GM12878 (cell line): ENCODE measurements around the gene IMPACT. TPM values are rescaled to one million over a fixed set of nuclear protein-coding genes. Genes with fewer than 3 reads are reported as not detected.

Experiments
- ATAC-seq: fragments of 200-7000 bp; cut with Tn5 transposase; 3 replicates; pipeline ENCODE4 v1.9.1; 2020; ENCODE audit warnings: mild to moderate bottlenecking, moderate library complexity
- BruUV-seq: library from RNA; stranded (reverse); fragments of 400-500 nt; replicated peaks from 2 replicates; lab custom pipeline; 2021; lab: Mats Ljungman, UMichigan
- CTCF ChIA-PET: fragments of 300-600 bp; sonication (Branson Sonifier 250); formaldehyde crosslinking; extraction: SDS; loops from one replicate; lab custom pipeline; 2021; ENCODE audit warnings: inconsistent platforms; lab: Yijun Ruan, JAX
- POLR2A ChIA-PET: fragments of 350-600 bp; formaldehyde crosslinking; extraction: SDS; loops from one replicate; lab custom pipeline; 2021; ENCODE audit warnings: inconsistent platforms; lab: Charles Lee
- RAD21 ChIA-PET: fragments of 300-600 bp; sonication (Branson Sonifier 250); formaldehyde crosslinking; loops from one replicate; lab custom pipeline; 2023; ENCODE audit warnings: antibody characterized with exemption; ENCODE audit not compliant: unreplicated experiment; lab: Charles Lee
- SMC1A ChIA-PET: fragments of 300-600 bp; sonication (Branson Sonifier 250); formaldehyde crosslinking; loops from one replicate; lab custom pipeline; 2023; ENCODE audit not compliant: unreplicated experiment, uncharacterized antibody; lab: Charles Lee
- DNase-seq: peaks from one replicate; pipeline ENCODE4 v3.0.0-alpha.2; 2011; ENCODE audit warnings: low read depth, low spot score
- FAIRE-seq: peaks from 3 replicates; lab custom pipeline; 2011; peaks lifted over from hg19 to GRCh38; lab: Jason Lieb, UNC
- H2AFZ ChIP-seq: 2 replicates; pipeline ENCODE4 v1.6.0; 2011; ENCODE audit warnings: low read depth, low read length, control low read depth; ENCODE audit not compliant: control insufficient read depth
- H3K27ac ChIP-seq: 2 replicates; pipeline ENCODE4 v1.5.1; 2011; ENCODE audit warnings: control low read depth; ENCODE audit not compliant: control insufficient read depth, insufficient read depth
- H3K27me3 ChIP-seq, 2 experiments: replicated peaks in 1 of 2; 2 replicates each; pipeline versions ENCODE4 v1.6.0 to v1.6.1; 2011; ENCODE audit warnings: low read length in 1 of 2; ENCODE audit not compliant: control insufficient read depth in 2 of 2, insufficient read depth in 2 of 2
- H3K36me3 ChIP-seq, 2 experiments: 2 replicates each; pipeline ENCODE4 v1.5.1; 2011; ENCODE audit warnings: low read length in 1 of 2; ENCODE audit not compliant: control insufficient read depth in 2 of 2, insufficient read depth in 2 of 2
- H3K4me1 ChIP-seq: 2 replicates; pipeline ENCODE4 v1.6.1; 2011; ENCODE audit warnings: mild to moderate bottlenecking, low read length, moderate library complexity, mixed read lengths; ENCODE audit not compliant: control insufficient read depth, insufficient read depth
- H3K4me2 ChIP-seq: 2 replicates; pipeline ENCODE4 v1.6.0; 2011; ENCODE audit warnings: control low read depth; ENCODE audit not compliant: control insufficient read depth, insufficient read depth
- H3K4me3 ChIP-seq: fragments of 200-600 bp; sonication (generic); 2 replicates; pipeline ENCODE4 v1.5.1; 2016
- H3K79me2 ChIP-seq: 2 replicates; pipeline ENCODE4 v1.6.0; 2011; ENCODE audit warnings: low read length; ENCODE audit not compliant: control insufficient read depth, insufficient read depth
- H3K9ac ChIP-seq: 2 replicates; pipeline ENCODE4 v1.8.0; 2011; ENCODE audit warnings: low read length, control low read depth, mixed read lengths; ENCODE audit not compliant: control insufficient read depth, insufficient read depth
- H3K9me3 ChIP-seq: replicated peaks from 3 replicates; pipeline ENCODE4 v1.5.1; 2011; ENCODE audit warnings: mild to moderate bottlenecking, low read length; ENCODE audit not compliant: control insufficient read depth, insufficient read depth
- H4K20me1 ChIP-seq: 2 replicates; pipeline ENCODE4 v1.6.0; 2011; ENCODE audit not compliant: control insufficient read depth, insufficient read depth
- BCL11A ChIP-seq: IDR thresholded peaks from 2 replicates; pipeline ENCODE4 v1.6.1; 2011; ENCODE audit warnings: low read depth, low read length
- CHD1 ChIP-seq: IDR thresholded peaks from 2 replicates; pipeline ENCODE4 v1.6.1; 2012; ENCODE audit warnings: low read depth, low read length, improper control_type of control experiment
- CHD2 ChIP-seq: IDR thresholded peaks from 2 replicates; pipeline ENCODE4 v1.6.1; 2011; ENCODE audit warnings: low read depth, low read length, improper control_type of control experiment, borderline replicate concordance
- GATAD2B ChIP-seq: fragments of 450-650 bp; conservative IDR thresholded peaks from 2 replicates; pipeline ENCODE4 v1.6.1; 2017; ENCODE audit warnings: low read depth, mild to moderate bottlenecking, moderate library complexity
- IRF4 ChIP-seq: IDR thresholded peaks from 2 replicates; pipeline ENCODE4 v1.6.1; 2011; ENCODE audit warnings: low read depth, low read length
- MTA2 ChIP-seq: fragments of 450-650 bp; IDR thresholded peaks from 2 replicates; pipeline ENCODE4 v1.6.1; 2016; ENCODE audit warnings: low read depth, mild to moderate bottlenecking, moderate library complexity
- MTA3 ChIP-seq: IDR thresholded peaks from 2 replicates; pipeline ENCODE4 v1.6.1; 2012; ENCODE audit warnings: low read length, inconsistent platforms, borderline replicate concordance
- POU2F2 ChIP-seq: IDR thresholded peaks from 3 replicates; pipeline ENCODE4 v1.6.1; 2011; ENCODE audit warnings: low read depth, mild to moderate bottlenecking, low read length, borderline replicate concordance
- RAD21 ChIP-seq: IDR thresholded peaks from 2 replicates; pipeline ENCODE4 v1.6.1; 2011; ENCODE audit warnings: mild to moderate bottlenecking, low read depth, low read length, moderate library complexity; ENCODE audit not compliant: insufficient read depth
- RELA ChIP-seq: fragments of 450-650 bp; IDR thresholded peaks from 2 replicates; pipeline ENCODE4 v1.8.0; 2014; ENCODE audit warnings: borderline replicate concordance; ENCODE audit not compliant: partially characterized antibody
- STAT3 ChIP-seq: IDR thresholded peaks from 2 replicates; pipeline ENCODE4 v1.6.1; 2011; ENCODE audit warnings: low read depth, low read length, improper control_type of control experiment
- TCF12 ChIP-seq: IDR thresholded peaks from 2 replicates; pipeline ENCODE4 v1.6.1; 2011; ENCODE audit warnings: low read depth, mild to moderate bottlenecking, low read length
- ZNF207 ChIP-seq: fragments of 450-650 bp; IDR thresholded peaks from 2 replicates; pipeline ENCODE4 v1.6.1; 2014; ENCODE audit warnings: antibody characterized with exemption, mild to moderate bottlenecking, borderline replicate concordance
- ZNF24 ChIP-seq: fragments of 450-650 bp; IDR thresholded peaks from 2 replicates; pipeline ENCODE4 v1.6.1; 2017; ENCODE audit warnings: antibody characterized with exemption, mild to moderate bottlenecking
- WGBS: methylation state at CpG from one replicate; pipeline ENCODE4 v1.1.6; 2016; ENCODE audit warnings: low lambda C conversion rate; ENCODE audit not compliant: insufficient replicate concordance, insufficient coverage; ENCODE audit errors: missing lambda C conversion rate; 5-methylcytosine and 5-hydroxymethylcytosine counted together
- in situ Hi-C: fragments of 300-500 bp; cut with MboI; formaldehyde crosslinking; loops from 9 replicates; pipeline ENCODE4 v1.14.3; 2018; ENCODE audit warnings: mixed read lengths
- intact Hi-C: fragments of 100-400 bp; cut with micrococcal nuclease; formaldehyde crosslinking; loops from one replicate; pipeline ENCODE4 v1.14.2; 2022; ENCODE audit not compliant: unreplicated experiment
- polyA plus RNA-seq, 11 experiments: library from polyadenylated mRNA; depleted of rRNA in 4 of 11; unstranded in 6 of 11; stranded (reverse) in 5 of 11; fragments of >200 nt; fragmentation: Nextera tagmentation in 4 of 11; fragmentation: Illumina TruSeq in 1 of 11; extraction: Ambion mirVana in 4 of 11; extraction: Trizol in 1 of 11; gene quantifications; 1 replicate in 1 of 11; 2 replicates in 10 of 11; pipeline versions ENCODE4 v1.2.1 to v1.2.3, GENCODE V29; 2011 to 2016; ENCODE audit warnings: inconsistent platforms in 2 of 11, missing spikeins in 2 of 11, low read depth in 1 of 11
- total RNA-seq, 4 experiments: library from RNA; depleted of rRNA in 3 of 4; stranded (reverse); fragments of >200 nt in 3 of 4; fragmentation: Illumina TruSeq in 1 of 4; extraction: Trizol in 1 of 4; gene quantifications; 2 replicates each; pipeline versions ENCODE4 v1.2.1 to v1.2.3, GENCODE V29; 2013 to 2021
- TF ChIP-seq, protein P1 (sequence below): IDR thresholded peaks from 2 replicates; pipeline ENCODE4 v1.6.1; 2011; ENCODE audit warnings: low read depth, mild to moderate bottlenecking, low read length, moderate library complexity, borderline replicate concordance; ENCODE audit errors: extremely low read depth
- TF ChIP-seq, protein P2 (sequence below): fragments of 450-650 bp; conservative IDR thresholded peaks from 2 replicates; pipeline ENCODE4 v1.6.1; 2017; ENCODE audit warnings: mild to moderate bottlenecking, moderate library complexity

The IMPACT gene
- total and polyA plus RNA-seq, 10 of the 15 experiments (the other 5 are each of a cell fraction or from before 2014, with no cell fraction given): 0.10 to 0.84 (median 0.53) TPM

DNA sequence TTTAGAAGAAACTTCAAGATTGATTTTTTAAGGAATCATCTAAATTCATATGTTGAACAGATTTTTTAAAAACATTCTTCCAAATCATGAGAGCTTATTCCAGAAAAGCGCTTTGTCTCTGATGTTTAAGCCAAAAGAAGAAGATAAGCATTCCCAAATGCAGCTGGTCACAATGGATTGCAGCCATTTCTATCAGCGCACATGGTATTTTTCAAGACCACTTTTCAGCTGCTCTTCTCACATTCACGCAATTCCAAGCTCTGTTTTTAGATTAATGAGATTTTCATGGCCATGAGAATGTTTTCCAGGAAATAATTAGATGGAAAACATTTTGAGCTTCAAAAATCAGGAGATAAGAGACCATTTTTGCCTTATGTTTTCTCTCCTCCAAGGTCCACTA is 37.5 kb upstream of the IMPACT start:
- intact Hi-C loops (no loop called here), in situ Hi-C loops (no loop called here)
- Histone ChIP-seq H3K9me3 (no peaks in the 10 kb centered on the region), H3K4me1 (no peaks in the 10 kb centered on the region), H3K4me3 (no peak overlapping the region), H3K36me3 (no peaks in the 10 kb centered on the region), H4K20me1 (no peaks in the 10 kb centered on the region), H3K9ac (no peak overlapping the region), H3K27ac (no peak overlapping the region), H3K27me3 (no peaks in the 10 kb centered on the region; a peak in 1 of 4 replicates), H2AFZ (no peak overlapping the region), H3K4me2 (no peak overlapping the region), H3K79me2 (no peaks in the 10 kb centered on the region)
- TF ChIP-seq TCF12 (no peak), STAT3 (no peak), IRF4 (no peak)
- TF ChIP-seq, protein P1, sequence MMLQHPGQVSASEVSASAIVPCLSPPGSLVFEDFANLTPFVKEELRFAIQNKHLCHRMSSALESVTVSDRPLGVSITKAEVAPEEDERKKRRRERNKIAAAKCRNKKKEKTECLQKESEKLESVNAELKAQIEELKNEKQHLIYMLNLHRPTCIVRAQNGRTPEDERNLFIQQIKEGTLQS: no peak
- ATAC-seq: no peak
- RAD21 ChIA-PET: interaction anchor here (0.7 kb wide), 1 partner anchor 58 kb away, joined by 3 read pairs; no protein-coding TSS in a partner anchor
- no peak for DNase-seq
- CTCF ChIA-PET: no interaction called here
- WGBS: 32% methylated on average over 3 of the region's 3 CpGs
- no peak for FAIRE-seq
- SMC1A ChIA-PET: no interaction called here
- no TSS peak for BruUV-seq
- POLR2A ChIA-PET: no interaction called here

DNA sequence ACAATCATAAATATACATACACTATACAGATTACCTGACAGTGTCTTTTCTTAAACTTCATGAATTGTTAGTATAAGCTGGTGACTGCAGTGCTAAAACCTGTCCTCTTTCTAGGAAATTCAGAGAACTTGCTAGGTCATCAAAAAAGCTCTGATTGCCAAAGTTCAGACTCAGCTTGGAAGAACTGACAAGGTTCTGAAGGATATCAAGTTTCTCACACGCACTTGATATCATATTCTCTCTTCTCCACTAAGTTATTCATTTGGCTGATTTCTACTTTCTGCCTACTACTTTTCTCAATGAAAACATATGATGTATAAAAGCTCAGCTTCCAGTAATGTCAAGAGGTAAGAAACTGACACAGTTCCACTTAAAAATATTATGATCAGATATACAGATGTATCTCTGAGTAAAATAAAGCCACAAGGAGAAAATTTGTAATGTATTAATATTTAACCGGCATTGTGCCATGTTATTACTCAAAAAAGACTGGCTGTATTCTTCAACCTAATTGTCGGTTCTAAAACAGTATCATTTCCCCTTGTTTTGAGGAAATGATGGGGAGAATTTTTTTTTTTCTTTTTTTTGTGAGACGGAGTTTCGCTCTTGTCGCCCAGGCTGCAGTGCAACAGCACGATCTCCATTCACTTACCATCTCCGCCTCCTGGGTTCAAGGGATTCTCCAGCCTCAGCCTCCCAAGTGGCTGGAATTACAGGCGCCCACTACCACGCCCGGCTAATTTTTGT is 31.2 kb upstream of the IMPACT start:
- DNase-seq: no peak
- no peaks in the 10 kb centered on the region for H3K36me3 ChIP-seq
- H2AFZ ChIP-seq: no peak overlapping the region
- no peak for ATAC-seq
- H3K4me1 ChIP-seq: 0 out of 2 replicates have a peak, but pooled peaks cover 6% of the 10 kb centered on the region
- H3K27ac ChIP-seq: no peak overlapping the region
- RAD21 ChIA-PET: no interaction called here
- CTCF ChIA-PET: interaction anchor here (1.5 kb wide), 1 partner anchor 94 kb away, joined by 3 read pairs; no protein-coding TSS in a partner anchor
- H4K20me1 ChIP-seq: no peaks in the 10 kb centered on the region
- no TSS peak for BruUV-seq
- no peak overlapping the region for H3K4me2 ChIP-seq
- no peak overlapping the region for H3K9ac ChIP-seq
- WGBS: 39% methylated on average over 11 of the region's 11 CpGs
- SMC1A ChIA-PET: no interaction called here
- no peak overlapping the region for H3K4me3 ChIP-seq
- intact Hi-C loops: no loop called here
- POLR2A ChIA-PET: no interaction called here
- H3K27me3 ChIP-seq: peaks cover 6 to 13% of the 10 kb centered on the region in 2 experiments; a peak in 3 of 4 replicates
- H3K9me3 ChIP-seq: no peaks in the 10 kb centered on the region
- in situ Hi-C loops: no loop called here
- FAIRE-seq: no peak
- no peaks in the 10 kb centered on the region for H3K79me2 ChIP-seq
- TF ChIP-seq CHD1 (no peak), BCL11A (no peak), RELA (no peak), MTA2 (no peak), MTA3 (no peak), GATAD2B (no peak), RAD21 (no peak), ZNF207 (no peak), ZNF24 (no peak), POU2F2 (no peak), CHD2 (no peak)
- TF ChIP-seq, protein P2, sequence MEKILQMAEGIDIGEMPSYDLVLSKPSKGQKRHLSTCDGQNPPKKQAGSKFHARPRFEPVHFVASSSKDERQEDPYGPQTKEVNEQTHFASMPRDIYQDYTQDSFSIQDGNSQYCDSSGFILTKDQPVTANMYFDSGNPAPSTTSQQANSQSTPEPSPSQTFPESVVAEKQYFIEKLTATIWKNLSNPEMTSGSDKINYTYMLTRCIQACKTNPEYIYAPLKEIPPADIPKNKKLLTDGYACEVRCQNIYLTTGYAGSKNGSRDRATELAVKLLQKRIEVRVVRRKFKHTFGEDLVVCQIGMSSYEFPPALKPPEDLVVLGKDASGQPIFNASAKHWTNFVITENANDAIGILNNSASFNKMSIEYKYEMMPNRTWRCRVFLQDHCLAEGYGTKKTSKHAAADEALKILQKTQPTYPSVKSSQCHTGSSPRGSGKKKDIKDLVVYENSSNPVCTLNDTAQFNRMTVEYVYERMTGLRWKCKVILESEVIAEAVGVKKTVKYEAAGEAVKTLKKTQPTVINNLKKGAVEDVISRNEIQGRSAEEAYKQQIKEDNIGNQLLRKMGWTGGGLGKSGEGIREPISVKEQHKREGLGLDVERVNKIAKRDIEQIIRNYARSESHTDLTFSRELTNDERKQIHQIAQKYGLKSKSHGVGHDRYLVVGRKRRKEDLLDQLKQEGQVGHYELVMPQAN: no peak
